GM19035 (cell line): ENCODE results near the gene FAM229A.
"Not testable (repeated sequence)": the region's sequence is repeated elsewhere in the genome, so short reads cannot be mapped to it uniquely, and the experiment has no call there.

Experiments
- ATAC-seq: cut with Tn5 transposase; IDR thresholded peaks from one replicate; pipeline ENCODE4 v1.9.1; 2021; ENCODE audit not compliant: unreplicated experiment

FAM229A gene

GRCh38 chr1:32377541-32378220 lies 15.4 kb upstream of the FAM229A start:
- ATAC-seq, result no peak

- ATAC-seq, result no peak
Measured at GRCh38 chr1:32376199-32376598, 13.9 kb upstream of the FAM229A start.

- no peak for ATAC-seq
Measured at GRCh38 chr1:32373996-32374592, 11.8 kb upstream of the FAM229A start.

- no peak for ATAC-seq
Measured at GRCh38 chr1:32372149-32372756, 10.0 kb upstream of the FAM229A start.

GRCh38 chr1:32367912-32368635 lies 5.8 kb upstream of the FAM229A start:
- no peak for ATAC-seq

- no peak for ATAC-seq
Measured at GRCh38 chr1:32365445-32365844, 3.2 kb upstream of the FAM229A start.

- no peak for ATAC-seq
Measured at GRCh38 chr1:32364836-32365235, 2.6 kb upstream of the FAM229A start.

GRCh38 chr1:32363713-32364112 lies 1.4 kb upstream of the FAM229A start:
- ATAC-seq, result no peak

GRCh38 chr1:32361674-32362473 lies 411 bp downstream of the FAM229A start:
- no peak for ATAC-seq

- no peak for ATAC-seq
Measured at GRCh38 chr1:32361308-32361673, 994 bp downstream of the FAM229A start.

- ATAC-seq, result no peak
Measured at GRCh38 chr1:32358435-32358834, 3.9 kb downstream of the FAM229A start.

GRCh38 chr1:32357614-32358013 lies 4.7 kb downstream of the FAM229A start:
- no peak for ATAC-seq

GRCh38 chr1:32356478-32356877 lies 5.8 kb downstream of the FAM229A start:
- ATAC-seq, result no peak

GRCh38 chr1:32355778-32356177 lies 6.5 kb downstream of the FAM229A start:
- ATAC-seq, result not testable (repeated sequence)

GRCh38 chr1:32353886-32354570 lies 8.3 kb downstream of the FAM229A start:
- no peak for ATAC-seq

- no peak for ATAC-seq
Measured at GRCh38 chr1:32353431-32353830, 8.9 kb downstream of the FAM229A start.

GRCh38 chr1:32352831-32353383 lies 9.4 kb downstream of the FAM229A start:
- ATAC-seq, result no peak

- no peak for ATAC-seq
Measured at GRCh38 chr1:32352239-32352745, 10.0 kb downstream of the FAM229A start.

GRCh38 chr1:32351399-32352238 lies 10.7 kb downstream of the FAM229A start:
- peak; percentile 80 for ATAC-seq
